Measurements from ENCODE around the gene SPDYE2B. TPM values are rescaled to one million over a fixed set of nuclear protein-coding genes. Genes with fewer than 3 reads are reported as not detected.
"Not testable (repeated sequence)": the region's sequence is repeated elsewhere in the genome, so short reads cannot be mapped to it uniquely, and the experiment has no call there.

The SPDYE2B gene
- total RNA-seq, 4 donors from 2014 or later: not detected

- DNase-seq; H3K4me1 ChIP-seq; H3K27me3 ChIP-seq; H3K9me3 ChIP-seq; ATAC-seq; in situ Hi-C loops (cut with MboI; ENCODE audit: low sequenced_read_pairs in 4 of 4); H3K4me3 ChIP-seq; H3K27ac ChIP-seq; H3K36me3 ChIP-seq; intact Hi-C loops (cut with DNase I; ENCODE audit: low total_unique reads): not testable (repeated sequence)
These were observed 40.5 kb downstream of the SPDYE2B start for GRCh38 chr7:102690602-102691001.

GRCh38 chr7:102694008-102694407 lies 43.9 kb downstream of the SPDYE2B start:
- ATAC-seq; H3K36me3 ChIP-seq; H3K4me3 ChIP-seq; intact Hi-C loops (cut with DNase I; ENCODE audit: low total_unique reads); H3K27me3 ChIP-seq; in situ Hi-C loops (cut with MboI; ENCODE audit: low sequenced_read_pairs in 4 of 4); DNase-seq; H3K4me1 ChIP-seq; H3K9me3 ChIP-seq; H3K27ac ChIP-seq: not testable (repeated sequence)

GRCh38 chr7:102695033-102695552 lies 45.0 kb downstream of the SPDYE2B start:
- H3K4me1 ChIP-seq; H3K27ac ChIP-seq; H3K27me3 ChIP-seq; H3K9me3 ChIP-seq; H3K4me3 ChIP-seq; intact Hi-C loops (cut with DNase I; ENCODE audit: low total_unique reads); ATAC-seq; in situ Hi-C loops (cut with MboI; ENCODE audit: low sequenced_read_pairs in 4 of 4); DNase-seq; H3K36me3 ChIP-seq: not testable (repeated sequence)

- H3K27me3 ChIP-seq; in situ Hi-C loops (cut with MboI; ENCODE audit: low sequenced_read_pairs in 4 of 4); H3K4me3 ChIP-seq; intact Hi-C loops (cut with DNase I; ENCODE audit: low total_unique reads); H3K9me3 ChIP-seq; H3K27ac ChIP-seq; ATAC-seq; H3K4me1 ChIP-seq; H3K36me3 ChIP-seq; DNase-seq: not testable (repeated sequence)
These were observed 45.9 kb downstream of the SPDYE2B start for GRCh38 chr7:102696009-102696408.

DNA sequence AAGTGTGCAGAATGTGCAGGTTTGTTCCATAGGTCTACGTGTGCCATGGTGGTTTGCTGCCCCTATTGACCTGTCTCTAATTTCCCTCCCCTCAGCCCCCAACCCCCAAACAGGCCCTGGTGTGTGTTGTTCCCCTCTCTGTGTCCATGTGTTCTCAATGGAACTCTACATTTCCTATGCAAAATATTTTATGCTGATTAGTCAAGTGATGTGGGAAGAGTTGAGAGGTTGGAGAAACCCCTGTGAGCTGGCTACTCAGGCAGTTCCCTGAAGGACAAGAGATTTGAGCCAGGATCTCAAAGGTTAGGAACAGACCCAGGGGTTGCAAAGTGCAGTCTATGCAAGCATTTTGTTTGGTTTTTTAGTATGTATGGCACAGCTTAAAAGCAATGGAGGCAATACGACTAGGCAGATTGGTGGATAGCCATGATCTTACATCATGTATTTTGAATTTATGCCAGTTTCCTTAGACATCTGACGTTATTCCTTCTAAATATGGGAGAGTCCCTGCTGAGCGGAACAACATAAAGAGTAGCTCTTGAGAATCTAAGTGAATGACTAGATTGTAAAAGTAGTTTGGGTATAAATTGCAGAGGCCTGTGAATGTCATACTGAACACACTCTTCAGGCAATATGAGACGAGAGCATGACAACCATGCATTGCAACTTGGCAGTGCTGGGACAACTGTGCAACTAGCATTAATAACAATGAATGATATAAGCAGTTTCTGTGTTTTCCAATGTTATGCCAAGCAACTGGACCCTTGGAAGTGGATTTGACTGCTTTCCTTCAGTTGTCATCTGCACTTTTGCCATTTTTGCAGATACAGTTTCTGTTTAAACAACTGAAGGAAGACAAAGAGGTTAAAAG lies 47.8 kb downstream of the SPDYE2B start:
- in situ Hi-C loops (cut with MboI; ENCODE audit: low sequenced_read_pairs in 4 of 4): not testable (repeated sequence)

GRCh38 chr7:102698962-102699750 lies 49.0 kb downstream of the SPDYE2B start:
- H3K27me3 ChIP-seq; H3K9me3 ChIP-seq; H3K4me1 ChIP-seq; H3K27ac ChIP-seq; DNase-seq; ATAC-seq; intact Hi-C loops (cut with DNase I; ENCODE audit: low total_unique reads); in situ Hi-C loops (cut with MboI; ENCODE audit: low sequenced_read_pairs in 4 of 4); H3K36me3 ChIP-seq; H3K4me3 ChIP-seq: not testable (repeated sequence)

More for the DNA sequence above, 47.8 kb downstream of the SPDYE2B start:
- H3K9me3 ChIP-seq; H3K36me3 ChIP-seq; ATAC-seq; intact Hi-C loops (cut with DNase I; ENCODE audit: low total_unique reads); DNase-seq; H3K4me1 ChIP-seq; H3K27ac ChIP-seq; H3K4me3 ChIP-seq; H3K27me3 ChIP-seq: not testable (repeated sequence)

Other genes starting within 250 kb of the SPDYE2B start
- gene ORAI2, start 216.7 kb upstream of the SPDYE2B start, total RNA-seq: 1 to 10 TPM; 1.8 to 4.1 (median 2.3) TPM
- 10 to 100 TPM in 2 of 4 donors, 1 to 10 TPM in 2; 8.7 to 15.1 (median 10.9) TPM for gene ALKBH4, start 185.5 kb upstream of the SPDYE2B start, total RNA-seq
- gene LRWD1, start 185.3 kb upstream of the SPDYE2B start, total RNA-seq: 10 to 100 TPM in 3 of 4 donors, 1 to 10 TPM in 1; 7.5 to 24.5 (median 18.0) TPM
- 10 to 100 TPM; 25.7 to 67.9 (median 51.6) TPM for gene POLR2J, start 171.4 kb upstream of the SPDYE2B start, total RNA-seq
- 100 to 1,000 TPM in 2 of 4 donors, 10 to 100 TPM in 2; 38.0 to 127 (median 86.0) TPM for gene RASA4B, start 132.5 kb upstream of the SPDYE2B start, total RNA-seq
- gene UPK3BL2, start 106.6 kb upstream of the SPDYE2B start, total RNA-seq: 1 to 10 TPM in 2 of 4 donors, not detected in 2; 1.6 to 3.0 TPM
- not detected for gene SPDYE2, start 99.1 kb upstream of the SPDYE2B start, total RNA-seq
- gene POLR2J3, start 77.7 kb upstream of the SPDYE2B start, total RNA-seq: 10 to 100 TPM in 2 of 4 donors, 1 to 10 TPM in 2; 1.1 to 17.4 (median 8.5) TPM
- 100 to 1,000 TPM in 3 of 4 donors, 10 to 100 TPM in 1; 52.4 to 329 (median 177) TPM for gene RASA4, start 33.6 kb upstream of the SPDYE2B start, total RNA-seq
- 10 to 100 TPM in 3 of 4 donors, 1 to 10 TPM in 1; 6.1 to 18.7 (median 15.1) TPM for gene UPK3BL1, start 7.5 kb upstream of the SPDYE2B start, total RNA-seq
- gene POLR2J2, start 21.3 kb downstream of the SPDYE2B start, total RNA-seq: 1 to 10 TPM in 1 of 4 donors, under 1 TPM in 2, not detected in 1; 0.59 to 2.9 (median 0.80) TPM
- gene FAM185A, start 98.7 kb downstream of the SPDYE2B start, total RNA-seq: 10 to 100 TPM in 3 of 4 donors, 1 to 10 TPM in 1; 9.9 to 28.0 (median 18.9) TPM